ENCODE data around the gene KTN1.

DNA sequence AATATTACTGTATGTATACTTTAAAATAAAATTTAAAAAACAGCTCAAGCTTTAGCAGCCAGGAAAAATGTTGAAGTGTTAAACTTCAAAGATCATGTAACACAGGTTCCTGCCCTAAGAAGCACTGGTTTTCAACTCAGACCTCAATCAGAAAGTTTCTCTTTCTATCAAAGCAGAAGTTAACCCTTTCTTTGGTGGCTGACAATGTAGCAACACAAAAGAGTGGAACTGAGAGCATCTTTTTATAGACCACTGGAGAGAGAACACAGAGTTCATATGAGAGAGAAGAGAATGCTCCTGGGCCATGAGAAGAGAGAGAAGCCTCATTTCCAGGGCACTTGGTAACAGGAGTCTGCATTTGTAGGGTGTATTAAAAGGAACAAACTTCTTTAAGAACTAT, 42.2 kb upstream of the KTN1 start:
- TF ChIP-seq, protein P1, sequence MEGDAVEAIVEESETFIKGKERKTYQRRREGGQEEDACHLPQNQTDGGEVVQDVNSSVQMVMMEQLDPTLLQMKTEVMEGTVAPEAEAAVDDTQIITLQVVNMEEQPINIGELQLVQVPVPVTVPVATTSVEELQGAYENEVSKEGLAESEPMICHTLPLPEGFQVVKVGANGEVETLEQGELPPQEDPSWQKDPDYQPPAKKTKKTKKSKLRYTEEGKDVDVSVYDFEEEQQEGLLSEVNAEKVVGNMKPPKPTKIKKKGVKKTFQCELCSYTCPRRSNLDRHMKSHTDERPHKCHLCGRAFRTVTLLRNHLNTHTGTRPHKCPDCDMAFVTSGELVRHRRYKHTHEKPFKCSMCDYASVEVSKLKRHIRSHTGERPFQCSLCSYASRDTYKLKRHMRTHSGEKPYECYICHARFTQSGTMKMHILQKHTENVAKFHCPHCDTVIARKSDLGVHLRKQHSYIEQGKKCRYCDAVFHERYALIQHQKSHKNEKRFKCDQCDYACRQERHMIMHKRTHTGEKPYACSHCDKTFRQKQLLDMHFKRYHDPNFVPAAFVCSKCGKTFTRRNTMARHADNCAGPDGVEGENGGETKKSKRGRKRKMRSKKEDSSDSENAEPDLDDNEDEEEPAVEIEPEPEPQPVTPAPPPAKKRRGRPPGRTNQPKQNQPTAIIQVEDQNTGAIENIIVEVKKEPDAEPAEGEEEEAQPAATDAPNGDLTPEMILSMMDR (conservative IDR thresholded peaks at IDR 0.05; ENCODE audit: low read length): no peak
- TF ChIP-seq EZH2phosphoT487 (IDR thresholded peaks at IDR 0.05; ENCODE audit: borderline replicate concordance): no peak

Measured in Loucy (cell line).